Mesendoderm (in vitro differentiated cells): Measurements from ENCODE around the gene TMCO1.
"Not testable (repeated sequence)": the region's sequence is repeated elsewhere in the genome, so short reads cannot be mapped to it uniquely, and the experiment has no call there.

Experiments used
- DNase-seq: peaks from one replicate; pipeline ENCODE4 v3.0.0; 2013
- H2AK5ac ChIP-seq: 2 replicates; pipeline ENCODE4 v1.6.1; 2013; ENCODE audit warnings: low read length, inconsistent platforms
- H2BK120ac ChIP-seq: 2 replicates; pipeline ENCODE4 v1.6.1; 2013; ENCODE audit warnings: low read depth, mild to moderate bottlenecking, low read length, moderate library complexity, mixed read lengths
- H2BK15ac ChIP-seq: replicated peaks from 2 replicates; pipeline ENCODE4 v1.6.1; 2013; ENCODE audit warnings: low read depth, mild to moderate bottlenecking, moderate library complexity
- H2BK5ac ChIP-seq: 2 replicates; pipeline ENCODE4 v1.6.1; 2013; ENCODE audit warnings: low read length, inconsistent platforms
- H3K18ac ChIP-seq: 2 replicates; pipeline ENCODE4 v1.6.1; 2013; ENCODE audit warnings: mild to moderate bottlenecking, low read length, mixed read lengths
- H3K23ac ChIP-seq: one replicate; pipeline ENCODE4 v1.6.1; 2013; ENCODE audit warnings: low read length
- H3K27ac ChIP-seq: 2 replicates; pipeline ENCODE4 v1.5.1; 2013; ENCODE audit warnings: low read depth, mild to moderate bottlenecking, inconsistent platforms, low read length, moderate library complexity
- H3K27me3 ChIP-seq: 2 replicates; pipeline ENCODE4 v1.6.1; 2013; ENCODE audit warnings: low read length, control low read depth, mild to moderate bottlenecking, inconsistent platforms; ENCODE audit not compliant: insufficient read depth, poor library complexity
- H3K36me3 ChIP-seq: 2 replicates; pipeline ENCODE4 v1.6.1; 2013; ENCODE audit warnings: low read length, inconsistent platforms; ENCODE audit not compliant: control insufficient read depth, insufficient read depth
- H3K4ac ChIP-seq: one replicate; pipeline ENCODE4 v1.6.1; 2013; ENCODE audit warnings: low read depth, mild to moderate bottlenecking, low read length, moderate library complexity
- H3K4me1 ChIP-seq: 2 replicates; pipeline ENCODE4 v1.6.1; 2013; ENCODE audit warnings: low read depth, low read length, inconsistent platforms; ENCODE audit not compliant: control insufficient read depth
- H3K4me2 ChIP-seq: 2 replicates; pipeline ENCODE4 v1.6.1; 2013; ENCODE audit warnings: low read length
- H3K4me3 ChIP-seq: 2 replicates; pipeline ENCODE4 v1.5.1; 2013; ENCODE audit warnings: mild to moderate bottlenecking, low read length
- H3K56ac ChIP-seq: one replicate; pipeline ENCODE4 v1.6.1; 2013; ENCODE audit warnings: low read length
- H3K79me1 ChIP-seq: 2 replicates; pipeline ENCODE4 v1.6.1; 2013; ENCODE audit warnings: low read length, inconsistent platforms
- H3K79me2 ChIP-seq: 2 replicates; pipeline ENCODE4 v1.6.1; 2013; ENCODE audit warnings: mild to moderate bottlenecking, low read length; ENCODE audit not compliant: control insufficient read depth, insufficient read depth
- H3K9ac ChIP-seq: 2 replicates; pipeline ENCODE4 v1.6.1; 2013; ENCODE audit warnings: low read length, inconsistent platforms
- H4K5ac ChIP-seq: one replicate; pipeline ENCODE4 v1.6.1; 2013; ENCODE audit warnings: low read length
- H4K8ac ChIP-seq: one replicate; pipeline ENCODE4 v1.6.1; 2013; ENCODE audit warnings: low read depth, mild to moderate bottlenecking, control low read depth, low read length, moderate library complexity
- WGBS: extraction: QIAGEN DNeasy Blood & Tissue Kit; methylation state at CpG from one replicate; pipeline ENCODE4 v1.1.7; 2013; ENCODE audit warnings: low lambda C conversion rate, missing lambda C conversion rate; ENCODE audit not compliant: insufficient coverage; ENCODE audit errors: extremely low coverage; 5-methylcytosine and 5-hydroxymethylcytosine counted together

The TMCO1 gene

GRCh38 chr1:165717918-165718515 lies 50.7 kb downstream of the TMCO1 start:
- Histone ChIP-seq H2BK120ac (no peak overlapping the region), H3K23ac (no peak overlapping the region), H3K18ac (no peak overlapping the region), H3K4ac (no peak overlapping the region), H3K27me3 (no peaks in the 10 kb centered on the region), H3K4me1 (no peaks in the 10 kb centered on the region), H2BK5ac (no peak overlapping the region), H3K9ac (no peak overlapping the region), H3K4me3 (no peak overlapping the region), H3K4me2 (no peak overlapping the region), H4K8ac (no peak overlapping the region), H3K56ac (no peak overlapping the region), H2AK5ac (no peak overlapping the region), H2BK15ac (peak overlapping the region; percentile 64), H3K79me1 (no peaks in the 10 kb centered on the region), H3K36me3 (no peaks in the 10 kb centered on the region), H3K27ac (no peak overlapping the region), H4K5ac (no peak overlapping the region), H3K79me2 (no peaks in the 10 kb centered on the region)
- WGBS, result no CpG with 5 or more reads among the region's 4 CpGs
- peak; percentile 86 for DNase-seq

- H3K79me2 ChIP-seq, H3K27me3 ChIP-seq, H4K8ac ChIP-seq, H3K36me3 ChIP-seq, H4K5ac ChIP-seq, H2AK5ac ChIP-seq, H3K18ac ChIP-seq, H3K4me2 ChIP-seq, H2BK15ac ChIP-seq, H3K4ac ChIP-seq, DNase-seq, H2BK5ac ChIP-seq, H3K4me3 ChIP-seq, H3K23ac ChIP-seq, H3K9ac ChIP-seq, H3K79me1 ChIP-seq, H3K4me1 ChIP-seq, H3K56ac ChIP-seq, H3K27ac ChIP-seq, H2BK120ac ChIP-seq: not testable (repeated sequence)
- no CpG with 5 or more reads among the region's 8 CpGs for WGBS
These were observed 52.2 kb downstream of the TMCO1 start for GRCh38 chr1:165716265-165717051.

- Histone ChIP-seq H3K4me3 (no peak overlapping the region), H3K56ac (no peak overlapping the region), H3K18ac (no peak overlapping the region), H3K79me1 (no peaks in the 10 kb centered on the region), H2AK5ac (no peak overlapping the region), H3K9ac (no peak overlapping the region), H4K5ac (no peak overlapping the region), H2BK120ac (no peak overlapping the region), H3K79me2 (no peaks in the 10 kb centered on the region), H3K36me3 (no peaks in the 10 kb centered on the region), H3K4me1 (no peaks in the 10 kb centered on the region), H2BK5ac (no peak overlapping the region), H3K23ac (no peak overlapping the region), H2BK15ac (no peak overlapping the region), H4K8ac (no peak overlapping the region), H3K4me2 (no peak overlapping the region), H3K27me3 (no peaks in the 10 kb centered on the region), H3K4ac (no peak overlapping the region), H3K27ac (no peak overlapping the region)
- no peak for DNase-seq
- WGBS, result no CpG with 5 or more reads among the region's 5 CpGs
These were observed 55.9 kb downstream of the TMCO1 start for GRCh38 chr1:165712764-165713163.

- Histone ChIP-seq H3K4me3 (no peak overlapping the region), H3K4ac (no peak overlapping the region), H3K9ac (no peak overlapping the region), H3K4me1 (no peaks in the 10 kb centered on the region), H2AK5ac (no peak overlapping the region), H3K27ac (no peak overlapping the region), H3K36me3 (no peaks in the 10 kb centered on the region), H3K4me2 (no peak overlapping the region), H3K27me3 (no peaks in the 10 kb centered on the region), H3K18ac (no peak overlapping the region), H2BK120ac (no peak overlapping the region), H3K79me1 (no peaks in the 10 kb centered on the region), H3K79me2 (no peaks in the 10 kb centered on the region), H2BK5ac (no peak overlapping the region), H4K5ac (no peak overlapping the region), H2BK15ac (no peak overlapping the region), H3K56ac (no peak overlapping the region), H4K8ac (no peak overlapping the region), H3K23ac (no peak overlapping the region)
- no peak for DNase-seq
- WGBS, result no CpG with 5 or more reads among the region's 11 CpGs
These were observed 60.5 kb downstream of the TMCO1 start for GRCh38 chr1:165707984-165708706.

GRCh38 chr1:165703648-165704047 lies 65.0 kb downstream of the TMCO1 start:
- Histone ChIP-seq H3K4me2 (no peak overlapping the region), H2AK5ac (no peak overlapping the region), H2BK5ac (no peak overlapping the region), H3K4ac (no peak overlapping the region), H3K4me1 (no peaks in the 10 kb centered on the region), H3K27ac (no peak overlapping the region), H3K23ac (no peak overlapping the region), H3K56ac (no peak overlapping the region), H3K79me1 (no peaks in the 10 kb centered on the region), H2BK15ac (no peak overlapping the region), H3K79me2 (no peaks in the 10 kb centered on the region), H4K8ac (no peak overlapping the region), H3K4me3 (no peak overlapping the region), H3K9ac (no peak overlapping the region), H3K18ac (no peak overlapping the region), H2BK120ac (no peak overlapping the region), H3K27me3 (no peaks in the 10 kb centered on the region), H4K5ac (no peak overlapping the region), H3K36me3 (no peaks in the 10 kb centered on the region)
- no peak for DNase-seq
- no CpG with 5 or more reads among the region's 2 CpGs for WGBS
